Dermis lymphatic vessel endothelial cell (primary cell): ENCODE results near the gene MYO1G. TPM values are rescaled to one million over a fixed set of nuclear protein-coding genes. Genes with fewer than 3 reads are reported as not detected.

Experiments
- total RNA-seq: library from RNA; depleted of rRNA; stranded (reverse); fragments of >200 nt; gene quantifications from 2 replicates; pipeline ENCODE4 v1.2.1, GENCODE V29; 2014

Gene MYO1G
- under 0.01 and 0.17 TPM in 2 replicates for total RNA-seq

GRCh38 chr7:44978511-44979366, at the start of gene MYO1G:
MYO1G (minus strand) TSS chr7:44979015; CDS start chr7:44978961, 54 bp downstream.

GRCh38 chr7:45000093-45001032, 21.5 kb upstream of the MYO1G start, which contains the start of gene CCM2:
CCM2 (plus strand) TSS chr7:45000201; CDS start chr7:45000334, 133 bp downstream.

Other genes starting within 250 kb of the MYO1G start
- gene ZMIZ2, start 230.2 kb downstream of the MYO1G start, total RNA-seq, result 5.8 and 6.6 TPM in 2 replicates
- gene PPIA, start 182.3 kb downstream of the MYO1G start, total RNA-seq, result 1,965 and 2,427 TPM in 2 replicates
- 202 and 221 TPM in 2 replicates for gene H2AZ2, start 130.9 kb downstream of the MYO1G start, total RNA-seq
- 21.6 and 23.5 TPM in 2 replicates for gene PURB, start 93.5 kb downstream of the MYO1G start, total RNA-seq
- gene CCM2, start 21.2 kb upstream of the MYO1G start, total RNA-seq, result 43.4 and 47.0 TPM in 2 replicates
- gene NACAD, start 110.0 kb upstream of the MYO1G start, total RNA-seq, result 0.34 and 0.43 TPM in 2 replicates
- gene TBRG4, start 132.7 kb upstream of the MYO1G start, total RNA-seq, result 42.4 and 49.8 TPM in 2 replicates
- gene RAMP3, start 178.8 kb upstream of the MYO1G start, total RNA-seq, result 136 and 467 TPM in 2 replicates